Thoracic aorta (tissue), 2 donors: ENCODE measurements around the gene DNASE1. TPM values are rescaled to one million over a fixed set of nuclear protein-coding genes. Genes with fewer than 3 reads are reported as not detected.

Experiments
- ATAC-seq: fragments of 150-250 bp; one replicate; pipeline ENCODE4 v1.8.0; 2017; ENCODE audit warnings: low read depth; ENCODE audit not compliant: insufficient number of reproducible peaks, low FRiP score
- DNase-seq: peaks from one replicate; pipeline ENCODE4 v3.0.0-alpha.2; 2020; ENCODE audit warnings: low spot score
- H3K27ac ChIP-seq, 2 donors: fragments of 200-600 bp; sonication (generic); 1 replicate in 1 of 2; 2 replicates in 1 of 2; pipeline ENCODE4 v1.5.1; 2016; ENCODE audit warnings: mild to moderate bottlenecking in 2 of 2, moderate library complexity in 2 of 2
- H3K27me3 ChIP-seq: fragments of 200-600 bp; sonication (generic); replicated peaks from 2 replicates; pipeline ENCODE4 v1.6.0; 2016; ENCODE audit warnings: mild to moderate bottlenecking; ENCODE audit not compliant: insufficient read depth
- H3K36me3 ChIP-seq: fragments of 200-600 bp; sonication (generic); one replicate; pipeline ENCODE4 v1.5.1; 2016
- H3K4me1 ChIP-seq, 2 donors: fragments of 200-600 bp; sonication (generic); 1 replicate in 1 of 2; 2 replicates in 1 of 2; pipeline versions ENCODE4 v1.5.1 to v1.6.0; 2016; ENCODE audit warnings: low read depth in 2 of 2, mild to moderate bottlenecking in 1 of 2; ENCODE audit not compliant: control insufficient read depth in 1 of 2
- H3K4me3 ChIP-seq: fragments of 200-600 bp; sonication (generic); 2 replicates; pipeline ENCODE4 v1.5.1; 2016; ENCODE audit warnings: mild to moderate bottlenecking
- H3K9me3 ChIP-seq: fragments of 200-600 bp; sonication (generic); 2 replicates; pipeline ENCODE4 v1.5.1; 2016
- total RNA-seq, 2 donors: library from RNA; depleted of rRNA; stranded (reverse); fragments of >200 nt; gene quantifications; one replicate each; pipeline versions ENCODE4 v1.1.0 to v1.2.3, GENCODE V29; 2016
- TF ChIP-seq, protein P1 (sequence below): fragments of 200-600 bp; sonication (generic); IDR thresholded peaks from one replicate; pipeline ENCODE4 v1.5.1; 2019; ENCODE audit warnings: antibody characterized with exemption

DNASE1 gene
- total RNA-seq, 2 donors from 2014 or later: 17.4 to 22.9 TPM

DNA sequence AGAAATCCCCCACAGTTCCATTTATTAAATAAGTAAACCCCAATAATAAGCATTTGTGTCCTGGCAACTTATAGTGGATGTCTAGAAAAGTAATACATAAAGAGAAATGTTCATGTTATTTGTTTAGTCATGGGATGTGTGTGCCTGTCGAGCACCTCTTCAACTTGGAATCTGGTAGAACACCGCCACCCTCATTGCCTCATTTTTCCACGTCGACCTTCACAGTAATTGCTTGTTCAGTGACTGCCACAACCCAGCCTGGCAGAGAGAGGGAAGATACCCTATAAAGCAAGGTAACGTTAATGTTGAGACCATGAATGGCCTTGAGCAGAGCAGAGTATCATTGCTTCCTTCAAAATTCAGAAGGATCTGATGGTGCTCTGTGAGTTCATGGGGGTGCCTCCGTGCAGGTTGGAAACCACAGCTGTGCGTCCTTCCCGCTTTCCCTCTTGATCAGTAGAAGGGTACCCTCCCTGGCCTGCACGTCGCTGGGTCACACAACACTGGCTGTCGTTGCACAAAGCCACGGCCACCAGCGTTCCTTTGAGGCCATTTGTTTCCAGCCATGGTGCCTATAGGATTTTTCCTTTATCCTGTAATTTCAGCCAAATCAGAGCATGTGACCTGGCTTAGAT lies 3.7 kb upstream of the DNASE1 start:
- no peak for ATAC-seq

DNA sequence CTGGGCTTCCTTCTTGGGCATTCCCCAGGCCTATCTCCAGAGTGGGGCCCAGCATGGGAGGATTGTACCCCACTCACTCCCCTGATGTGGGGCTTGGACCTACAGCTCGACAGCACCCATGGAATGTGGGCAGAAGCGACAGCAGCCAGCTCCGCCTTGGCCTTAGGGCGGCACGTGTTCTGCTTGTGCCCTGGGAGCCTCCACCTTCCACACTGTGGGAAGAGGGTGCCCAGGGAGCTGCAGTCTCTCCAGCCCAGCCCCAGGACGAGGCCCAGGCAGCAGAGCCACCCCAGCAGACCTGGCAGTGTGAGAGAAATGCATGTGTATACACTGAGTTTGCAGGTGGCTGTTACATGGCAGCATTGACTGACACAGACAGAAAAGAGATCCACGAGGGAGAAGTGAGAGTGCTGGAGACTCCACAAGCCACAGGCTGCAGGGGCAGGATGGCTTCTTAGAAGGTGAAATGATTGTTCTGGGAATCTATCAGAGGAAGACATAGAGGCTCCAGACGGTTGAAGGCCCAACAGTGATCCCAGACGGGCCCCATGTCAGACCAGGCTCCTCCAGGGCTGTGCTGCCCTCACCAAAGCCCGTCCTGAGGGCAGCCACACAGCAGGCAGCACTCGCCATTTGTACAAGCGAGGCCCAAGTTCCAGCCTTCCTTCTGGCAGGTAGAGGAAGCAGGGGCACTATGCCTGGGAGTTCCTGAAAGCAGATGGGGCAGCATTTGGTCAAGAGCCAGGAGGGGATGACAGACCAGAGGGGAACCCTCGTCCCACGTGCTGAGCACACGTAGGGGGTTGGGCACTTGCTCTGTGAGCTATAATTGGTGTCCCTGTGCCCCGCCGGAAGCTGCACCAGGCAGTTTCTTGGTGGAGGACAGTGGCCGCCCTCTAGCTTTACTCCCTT lies 2.8 kb upstream of the DNASE1 start:
- H3K36me3 ChIP-seq: peaks cover 21% of the 10 kb centered on the region
- H3K9me3 ChIP-seq: no peaks in the 10 kb centered on the region
- H3K27me3 ChIP-seq: no peaks in the 10 kb centered on the region
- H3K4me3 ChIP-seq: no peak overlapping the region
- ATAC-seq (no peak), DNase-seq (no peak)
- TF ChIP-seq, protein P1, sequence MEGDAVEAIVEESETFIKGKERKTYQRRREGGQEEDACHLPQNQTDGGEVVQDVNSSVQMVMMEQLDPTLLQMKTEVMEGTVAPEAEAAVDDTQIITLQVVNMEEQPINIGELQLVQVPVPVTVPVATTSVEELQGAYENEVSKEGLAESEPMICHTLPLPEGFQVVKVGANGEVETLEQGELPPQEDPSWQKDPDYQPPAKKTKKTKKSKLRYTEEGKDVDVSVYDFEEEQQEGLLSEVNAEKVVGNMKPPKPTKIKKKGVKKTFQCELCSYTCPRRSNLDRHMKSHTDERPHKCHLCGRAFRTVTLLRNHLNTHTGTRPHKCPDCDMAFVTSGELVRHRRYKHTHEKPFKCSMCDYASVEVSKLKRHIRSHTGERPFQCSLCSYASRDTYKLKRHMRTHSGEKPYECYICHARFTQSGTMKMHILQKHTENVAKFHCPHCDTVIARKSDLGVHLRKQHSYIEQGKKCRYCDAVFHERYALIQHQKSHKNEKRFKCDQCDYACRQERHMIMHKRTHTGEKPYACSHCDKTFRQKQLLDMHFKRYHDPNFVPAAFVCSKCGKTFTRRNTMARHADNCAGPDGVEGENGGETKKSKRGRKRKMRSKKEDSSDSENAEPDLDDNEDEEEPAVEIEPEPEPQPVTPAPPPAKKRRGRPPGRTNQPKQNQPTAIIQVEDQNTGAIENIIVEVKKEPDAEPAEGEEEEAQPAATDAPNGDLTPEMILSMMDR: no peak
- H3K4me1 ChIP-seq: no peaks in the 10 kb centered on the region
- H3K27ac ChIP-seq: no peak overlapping the region

More for the DNA sequence above, 3.7 kb upstream of the DNASE1 start:
- DNase-seq: no peak
- TF ChIP-seq, protein P1: no peak
- Histone ChIP-seq H3K9me3 (no peaks in the 10 kb centered on the region), H3K4me3 (no peak overlapping the region), H3K36me3 (peaks cover 17% of the 10 kb centered on the region), H3K27me3 (no peaks in the 10 kb centered on the region), H3K27ac (no peak overlapping the region), H3K4me1 (no peaks in the 10 kb centered on the region)

DNA sequence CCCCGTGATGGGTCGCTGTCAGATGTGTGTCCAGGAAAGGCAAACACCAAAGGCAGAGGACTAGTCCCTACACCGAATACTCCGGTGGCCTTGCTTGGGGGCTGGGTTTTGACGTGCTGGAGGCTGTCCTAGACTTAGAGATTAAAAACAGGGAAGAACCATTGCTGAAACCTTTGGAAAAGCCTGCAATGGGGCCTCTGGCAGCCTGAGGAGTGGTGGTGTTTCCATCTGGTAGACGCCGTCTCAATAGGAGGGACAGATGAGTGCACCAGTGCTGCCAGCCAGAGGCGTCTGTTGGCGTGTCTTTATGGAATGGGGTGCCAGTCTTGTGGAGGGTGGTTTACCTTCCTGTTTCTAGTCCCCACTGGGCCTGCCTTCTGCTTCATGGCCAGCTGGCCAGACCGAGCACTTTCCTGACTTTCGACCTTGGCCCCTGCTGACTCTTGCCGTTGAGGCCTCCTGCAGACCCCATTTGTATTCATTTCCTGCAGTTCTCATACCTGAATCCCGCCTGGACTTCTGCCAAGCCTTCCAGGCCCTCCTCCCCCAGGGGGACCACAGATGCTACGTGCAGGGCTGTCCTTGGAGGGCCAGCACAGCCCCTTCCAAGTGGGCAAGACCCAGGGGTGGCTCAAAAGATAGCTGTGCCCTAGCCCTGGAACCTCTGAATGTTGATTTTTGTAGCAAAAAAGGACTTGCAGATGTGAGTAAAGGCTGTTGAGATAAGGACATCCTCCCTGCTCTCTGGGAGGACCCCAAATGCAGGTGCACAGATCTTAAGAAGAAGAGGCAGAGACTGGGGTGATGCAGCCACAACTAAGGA lies 1.9 kb upstream of the DNASE1 start:
- Histone ChIP-seq H3K9me3 (no peaks in the 10 kb centered on the region), H3K4me3 (no peak overlapping the region), H3K27me3 (no peaks in the 10 kb centered on the region), H3K4me1 (no peaks in the 10 kb centered on the region), H3K27ac (no peak overlapping the region), H3K36me3 (peaks cover 30% of the 10 kb centered on the region)
- DNase-seq (no peak), ATAC-seq (no peak)
- TF ChIP-seq, protein P1: no peak

DNA sequence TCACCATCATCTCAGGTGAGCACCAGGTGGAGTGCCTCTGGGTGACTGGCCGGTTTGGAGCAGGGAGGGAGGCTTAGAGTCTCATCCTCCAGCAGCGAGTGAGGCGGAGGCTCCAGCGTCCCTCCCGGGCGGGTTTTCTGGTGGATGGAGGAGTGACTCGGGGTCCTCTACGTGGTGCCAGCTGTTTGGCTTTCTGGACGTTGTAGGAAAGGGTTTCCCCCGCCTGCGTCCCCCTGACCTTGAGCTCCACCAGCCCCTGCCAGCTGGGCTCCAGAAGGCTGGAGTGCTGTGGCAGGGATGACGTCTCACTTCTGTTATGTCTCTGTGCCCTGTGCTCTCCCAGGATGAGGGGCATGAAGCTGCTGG lies 522 bp downstream of the DNASE1 start:
- TF ChIP-seq, protein P1: no peak
- H3K36me3 ChIP-seq: peaks cover 38% of the 10 kb centered on the region
- no peak overlapping the region for H3K4me3 ChIP-seq
- no peak for ATAC-seq
- no peaks in the 10 kb centered on the region for H3K4me1 ChIP-seq
- H3K27ac ChIP-seq: no peak overlapping the region
- no peaks in the 10 kb centered on the region for H3K27me3 ChIP-seq
- no peaks in the 10 kb centered on the region for H3K9me3 ChIP-seq
- DNase-seq: no peak
